SW 1271 (cell line): Measurements from ENCODE around the gene POLD3.
"Not testable (repeated sequence)": the region's sequence is repeated elsewhere in the genome, so short reads cannot be mapped to it uniquely, and the experiment has no call there.

Experiments
- DNase-seq, 2 experiments: peaks; one replicate each; lab custom pipeline; 2025; lab: John Stamatoyannopoulos, UW

The POLD3 gene

DNA sequence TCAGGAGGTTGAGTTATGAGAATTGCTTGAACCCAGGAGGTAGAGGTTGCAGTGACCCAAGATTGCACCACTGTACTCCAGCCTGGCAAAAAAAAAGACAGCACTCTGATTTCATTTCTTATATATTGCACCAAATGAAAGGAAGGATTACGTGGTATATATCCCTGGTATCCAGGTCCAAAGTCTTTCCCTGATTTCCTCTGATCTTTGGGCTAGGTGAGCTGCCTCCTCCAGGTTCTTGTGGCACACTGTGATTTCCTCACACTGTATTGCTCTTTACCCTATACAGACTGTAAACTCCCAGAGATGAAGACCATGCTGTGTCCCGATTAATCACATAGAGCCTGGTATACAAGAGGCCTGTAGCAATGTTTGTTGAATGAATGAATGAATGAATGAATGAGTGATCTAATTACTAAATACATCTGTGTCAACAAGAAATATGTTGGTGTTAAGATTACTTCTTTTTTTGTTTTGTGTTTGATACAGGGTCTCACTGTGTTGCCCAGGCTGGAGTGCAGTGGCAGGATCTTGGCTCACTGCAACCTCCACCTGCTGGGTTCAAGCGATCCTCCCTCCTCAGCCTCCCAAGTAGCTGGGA is 9.3 kb upstream of the POLD3 start:
- DNase-seq, result no peak

DNA sequence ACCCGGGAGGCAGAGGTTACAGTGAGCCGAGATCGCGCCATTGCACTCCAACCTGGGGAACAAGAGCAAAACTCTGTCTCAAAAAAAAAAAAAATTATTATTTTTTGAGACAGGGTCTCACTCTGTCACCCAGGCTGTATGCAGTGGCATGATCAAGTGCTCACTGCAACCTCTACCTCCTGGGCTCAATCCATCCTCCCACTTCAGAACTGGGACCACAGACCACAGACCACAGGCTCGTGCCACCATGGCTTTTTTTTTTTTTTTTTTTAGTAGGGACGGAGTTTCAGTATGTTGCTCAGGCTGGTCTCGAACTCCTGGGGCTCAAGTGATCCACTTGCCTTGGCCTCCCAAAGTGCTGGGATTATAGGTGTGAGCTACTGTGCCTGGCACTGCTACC is 1.9 kb upstream of the POLD3 start:
- DNase-seq, result not testable (repeated sequence)

DNA sequence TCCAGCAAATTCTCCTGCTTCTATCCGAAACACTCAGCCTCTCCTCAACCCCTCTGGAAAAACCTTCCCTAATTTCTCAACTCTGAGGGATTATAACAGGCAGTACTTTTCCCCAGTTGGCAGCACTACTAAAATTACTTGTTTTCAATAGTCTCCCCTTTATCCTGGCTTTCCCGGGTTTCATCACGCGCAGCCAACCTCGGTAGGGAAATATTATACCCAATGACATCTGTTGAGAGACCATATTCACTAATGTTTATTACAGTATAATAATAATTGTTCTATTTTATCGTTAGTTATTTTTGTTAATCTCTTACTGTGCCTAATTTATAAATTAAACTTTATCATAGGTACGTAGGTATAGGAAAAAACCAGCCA is 330 bp upstream of the POLD3 start:
- no peak for DNase-seq

- no peak for DNase-seq
These were observed 1.1 kb downstream of the POLD3 start for GRCh38 chr11:74593463-74593862.

DNA sequence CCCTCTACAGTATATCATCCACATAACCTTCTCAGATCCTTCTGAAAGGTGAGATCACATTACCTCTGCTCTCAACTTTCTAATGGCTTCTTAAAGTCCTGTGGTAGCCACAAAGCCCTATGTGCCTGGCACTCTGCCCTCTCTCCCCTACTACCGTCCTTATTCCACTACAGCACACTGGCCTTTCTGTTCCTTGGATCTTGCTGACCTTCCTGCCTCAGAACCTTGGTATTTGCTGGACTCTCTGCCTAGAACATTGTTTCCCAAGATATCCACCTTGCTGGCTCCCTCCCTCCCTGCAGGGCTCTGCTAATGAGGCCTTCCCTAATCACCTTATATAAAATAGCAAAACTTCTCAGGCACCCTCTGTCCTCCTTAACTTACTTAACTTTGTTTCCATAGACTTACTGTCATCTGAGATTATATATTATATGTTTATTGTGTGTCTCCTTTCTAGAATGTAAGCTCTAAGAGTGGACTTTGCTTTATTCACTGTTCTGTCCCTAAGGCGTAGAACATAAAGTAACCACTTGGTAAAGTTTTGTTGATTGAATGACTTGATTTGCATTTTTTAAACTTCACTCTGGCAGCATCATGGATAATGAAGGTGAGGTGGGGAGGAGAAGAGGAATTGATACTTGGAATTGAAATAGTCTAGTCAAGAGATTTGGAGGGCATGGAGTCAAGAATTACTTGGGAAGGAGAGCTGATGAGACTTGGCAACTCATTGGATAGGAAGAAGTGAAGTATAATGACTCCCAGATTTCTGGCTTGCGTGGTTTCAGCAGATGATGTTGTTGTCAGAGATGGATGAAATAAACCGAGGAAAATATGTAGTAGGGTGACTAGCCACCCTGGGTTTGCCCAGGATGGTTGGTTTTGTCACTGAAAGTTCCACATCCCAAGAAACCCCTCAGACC is 10.5 kb downstream of the POLD3 start:
- no peak for DNase-seq

DNA sequence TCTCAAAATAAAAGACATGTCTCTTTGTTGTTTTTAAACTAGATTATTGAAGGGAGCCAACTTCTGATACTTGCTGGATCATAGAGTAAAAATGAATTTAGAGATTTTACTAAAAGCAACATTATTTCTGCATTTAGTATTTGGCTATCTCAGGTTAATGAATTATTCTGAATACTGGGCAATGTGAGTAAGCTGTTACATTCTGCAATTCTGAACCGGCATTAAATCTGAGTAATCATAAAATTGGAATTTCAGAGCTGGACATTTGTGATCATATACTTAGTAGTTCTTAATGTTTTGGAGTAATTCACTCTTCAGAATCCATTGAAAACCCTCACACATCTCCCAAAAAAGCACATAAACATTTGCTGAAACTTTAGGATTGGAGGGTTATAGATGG is 11.5 kb downstream of the POLD3 start:
- no peak for DNase-seq

- DNase-seq, result no peak
These were observed 11.9 kb downstream of the POLD3 start for GRCh38 chr11:74604311-74604710.

- DNase-seq, result no peak
These were observed 13.0 kb downstream of the POLD3 start for GRCh38 chr11:74605403-74605802.

DNA sequence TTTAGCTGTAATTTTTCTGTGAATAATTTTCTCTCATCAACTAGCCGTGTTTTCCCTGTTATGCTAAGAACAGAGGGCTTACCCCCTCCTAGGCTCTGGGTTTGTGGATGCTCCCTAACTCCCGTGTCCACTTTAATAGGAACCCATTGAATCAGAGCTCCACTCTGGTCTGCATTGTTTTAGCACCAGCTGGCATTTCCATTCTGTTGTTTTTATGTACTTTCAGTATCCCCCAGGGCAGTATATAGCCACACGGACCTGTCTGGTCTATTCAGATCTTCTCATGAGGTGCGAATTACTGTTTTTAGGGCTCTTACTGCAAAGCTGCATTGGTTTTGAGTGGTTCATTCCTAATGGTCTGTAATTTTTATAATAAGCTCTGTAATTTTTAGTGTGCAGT is 16.0 kb downstream of the POLD3 start:
- DNase-seq, result no peak

DNA sequence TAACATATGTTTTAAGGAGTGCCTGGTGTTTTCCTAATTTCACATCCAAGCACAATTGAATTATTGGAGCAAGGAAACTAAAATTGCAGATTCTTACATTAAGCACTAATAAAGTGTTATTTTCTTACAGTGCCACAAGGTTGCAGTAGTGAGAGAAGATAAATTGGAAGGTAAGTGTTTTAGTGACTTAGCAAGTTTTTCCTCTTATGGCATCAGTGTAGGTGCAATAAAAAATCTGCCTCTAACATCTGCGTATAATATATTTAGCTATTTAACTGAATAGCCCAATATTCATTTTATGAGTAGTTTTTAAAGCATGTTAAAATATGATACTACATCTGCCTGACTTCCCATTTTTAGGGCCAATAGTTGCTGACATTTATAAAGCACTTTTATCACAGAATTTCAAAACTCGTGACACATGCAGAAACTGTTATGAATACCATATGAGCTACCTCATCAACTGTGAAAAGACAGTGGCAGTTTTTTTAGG is 19.0 kb downstream of the POLD3 start:
- peak in 1 of 2 experiments; percentile 39 for DNase-seq

DNA sequence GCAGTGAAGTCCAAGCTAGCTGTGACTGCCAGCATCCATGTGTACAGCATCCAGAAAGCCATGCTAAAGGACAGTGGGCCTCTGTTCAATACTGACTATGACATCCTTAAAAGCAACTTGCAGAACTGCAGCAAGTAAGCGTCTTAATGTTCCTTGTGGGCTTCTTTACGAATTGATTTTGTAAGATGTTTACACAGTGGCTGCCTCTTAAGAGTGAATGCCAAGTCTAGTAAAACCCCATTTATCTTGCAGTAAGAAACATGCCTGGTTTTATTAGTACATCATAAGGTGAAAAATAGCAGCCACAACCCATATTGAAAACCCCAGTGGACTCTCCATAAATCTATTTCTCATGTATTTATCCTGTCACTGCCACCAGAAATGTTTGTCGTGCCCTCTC is 20.5 kb downstream of the POLD3 start:
- DNase-seq, result no peak

DNA sequence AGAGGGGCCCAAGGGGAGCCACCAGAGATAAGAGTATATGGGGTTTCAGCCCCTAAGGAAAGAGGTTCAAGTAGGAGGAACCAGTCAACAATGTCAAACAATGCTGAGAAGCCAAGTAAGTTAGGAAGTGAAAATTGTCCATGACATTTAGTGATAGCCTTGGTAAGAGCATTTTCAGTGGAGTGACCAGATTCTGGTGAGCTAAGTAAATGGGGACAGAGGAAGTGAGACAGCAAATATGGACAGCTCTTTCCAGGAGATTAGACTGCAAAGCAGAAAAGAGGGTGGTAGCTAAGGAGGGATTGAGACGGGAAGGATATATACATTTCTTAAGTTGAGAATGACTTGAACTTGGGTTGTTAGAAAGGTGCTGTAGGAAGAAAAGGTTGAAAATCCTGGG is 22.9 kb downstream of the POLD3 start:
- no peak for DNase-seq

GRCh38 chr11:74615988-74616387 is 23.6 kb downstream of the POLD3 start:
- no peak for DNase-seq

GRCh38 chr11:74620531-74620930 is 28.1 kb downstream of the POLD3 start:
- DNase-seq, result no peak

DNA sequence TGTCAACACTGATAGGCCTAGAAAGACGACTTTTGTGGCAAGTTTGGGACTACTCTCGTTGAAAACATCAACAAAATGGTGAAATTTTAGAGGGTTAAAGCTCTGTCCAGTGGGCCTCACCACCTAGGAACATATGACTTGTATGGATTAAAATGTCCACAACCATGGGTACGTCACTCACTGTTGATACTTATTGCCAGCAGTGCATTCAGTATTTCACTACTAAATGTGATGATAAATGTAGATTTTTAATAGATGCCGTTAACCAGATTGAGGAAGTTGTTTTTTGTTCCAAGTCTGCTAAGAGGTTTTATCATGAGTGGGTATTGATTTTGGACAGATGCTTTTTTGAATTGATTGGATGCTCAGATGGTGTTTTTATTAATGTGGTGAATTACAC is 33.7 kb downstream of the POLD3 start:
- no peak for DNase-seq

GRCh38 chr11:74626604-74627003 is 34.2 kb downstream of the POLD3 start:
- DNase-seq, result no peak

- DNase-seq, result no peak
These were observed 35.0 kb downstream of the POLD3 start for GRCh38 chr11:74627381-74627780.

DNA sequence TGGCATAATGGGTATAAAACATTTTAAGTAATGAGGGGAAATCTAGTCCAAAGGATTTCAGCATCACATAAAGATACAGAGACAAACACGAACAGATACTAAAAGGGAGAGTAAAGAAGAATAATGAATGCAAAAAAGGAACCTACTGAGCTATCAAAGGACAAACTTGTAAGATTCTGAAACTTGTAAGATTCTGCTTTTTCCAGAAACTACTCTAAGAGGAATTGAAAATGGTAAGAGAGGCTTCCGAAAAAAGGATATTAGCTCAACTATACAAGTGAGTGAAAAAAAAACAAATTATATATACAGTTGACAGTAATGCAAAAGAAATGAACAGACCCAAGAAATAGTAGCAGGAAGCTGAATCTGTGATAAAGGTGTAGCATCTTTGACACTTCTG is 37.7 kb downstream of the POLD3 start:
- DNase-seq, result no peak

DNA sequence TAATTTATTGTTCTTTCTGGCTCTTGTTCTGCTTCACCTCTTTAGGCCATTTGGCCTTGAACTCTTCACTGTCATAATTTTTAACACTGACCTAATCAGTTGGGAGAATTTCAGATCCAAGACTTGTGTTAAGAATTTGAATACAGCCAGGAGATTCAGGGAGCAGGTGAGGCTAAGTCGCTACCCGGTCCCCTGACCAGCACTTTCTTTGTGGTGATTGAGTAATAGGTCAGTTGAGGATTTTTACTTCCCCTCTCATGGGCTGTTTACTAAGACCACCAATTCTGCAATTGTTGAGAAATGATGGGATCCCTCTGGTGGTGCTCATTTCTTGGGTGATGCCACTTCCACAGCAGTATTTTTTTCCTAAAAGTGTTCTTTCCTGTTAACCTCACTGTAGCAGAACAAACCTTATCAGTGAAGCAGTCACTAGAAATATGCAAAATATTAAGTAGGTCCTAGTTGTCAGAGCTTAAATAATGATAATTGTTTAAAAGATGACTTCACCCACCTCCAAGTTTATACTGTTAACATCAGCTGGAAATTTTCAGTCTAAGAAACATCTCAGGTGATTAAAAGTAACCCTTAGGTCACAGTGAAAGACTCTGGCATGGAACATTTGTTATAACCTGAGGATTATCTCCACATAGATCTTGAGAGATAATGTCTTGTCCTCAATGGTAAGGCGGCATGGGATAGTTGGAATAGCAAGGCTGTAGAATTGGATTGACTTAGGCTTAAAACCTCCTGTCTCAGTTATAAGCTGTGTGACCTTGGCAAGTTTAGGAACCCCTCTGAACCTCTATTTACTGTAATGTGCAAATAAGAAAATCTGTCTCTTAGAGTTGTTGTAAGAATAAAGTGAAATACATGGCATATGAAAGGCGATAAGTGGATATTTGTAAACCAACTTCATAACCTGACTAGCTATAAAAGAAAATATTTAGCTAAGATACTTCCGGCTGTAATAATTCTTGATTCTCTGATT is 41.3 kb downstream of the POLD3 start:
- DNase-seq, result no peak

DNA sequence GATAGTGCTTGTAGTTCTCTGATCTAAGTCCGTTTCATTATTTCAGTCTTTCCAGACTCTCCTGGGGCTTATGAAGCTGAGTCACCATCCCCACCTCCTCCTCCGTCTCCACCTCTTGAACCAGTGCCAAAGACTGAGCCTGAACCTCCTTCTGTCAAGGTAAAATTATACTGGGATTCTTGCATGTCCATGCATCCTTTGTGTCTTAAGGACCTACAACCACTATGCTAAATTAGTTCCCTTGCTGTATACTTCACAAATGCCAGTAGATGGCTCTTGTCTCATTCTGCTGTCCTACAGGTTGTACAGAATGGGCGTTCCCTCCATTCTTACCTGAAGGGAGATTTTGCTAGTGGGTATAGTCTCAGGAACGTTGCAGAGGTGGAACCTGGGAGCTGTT is 42.2 kb downstream of the POLD3 start:
- DNase-seq, result peak in 1 of 2 experiments; percentile 15

GRCh38 chr11:74636630-74637184 is 44.3 kb downstream of the POLD3 start:
- peak; percentile 29 to 71 for DNase-seq

DNA sequence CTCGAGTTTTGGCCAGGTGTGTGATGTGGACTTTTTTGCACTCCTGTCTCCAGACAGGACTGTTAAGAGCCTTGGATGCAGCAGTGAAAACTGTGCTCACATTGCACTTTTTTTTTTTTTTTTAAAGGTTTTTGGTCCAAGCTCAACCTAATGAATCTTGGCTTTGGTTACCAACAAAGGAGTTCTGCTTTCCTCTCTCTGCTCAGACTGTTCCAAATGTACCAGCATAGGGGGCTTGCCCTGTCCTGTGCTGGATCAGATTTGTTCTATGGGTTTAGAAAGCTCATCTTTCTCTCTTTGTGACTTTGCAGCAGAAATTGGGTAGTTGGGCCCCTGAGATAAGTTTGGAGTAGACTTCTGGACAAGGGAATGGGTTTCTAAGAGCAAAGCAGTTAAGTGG is 45.3 kb downstream of the POLD3 start:
- no peak for DNase-seq
